GM18907 (cell line): ENCODE data around the gene TLE2.
A peak's percentile ranks its signal among the peaks of the same experiment; 100 is the strongest.

Source experiments
- ATAC-seq: cut with Tn5 transposase; IDR thresholded peaks from one replicate; pipeline ENCODE4 v1.9.1; 2021; ENCODE audit warnings: mild to moderate bottlenecking, moderate library complexity; ENCODE audit not compliant: unreplicated experiment

Gene TLE2

DNA sequence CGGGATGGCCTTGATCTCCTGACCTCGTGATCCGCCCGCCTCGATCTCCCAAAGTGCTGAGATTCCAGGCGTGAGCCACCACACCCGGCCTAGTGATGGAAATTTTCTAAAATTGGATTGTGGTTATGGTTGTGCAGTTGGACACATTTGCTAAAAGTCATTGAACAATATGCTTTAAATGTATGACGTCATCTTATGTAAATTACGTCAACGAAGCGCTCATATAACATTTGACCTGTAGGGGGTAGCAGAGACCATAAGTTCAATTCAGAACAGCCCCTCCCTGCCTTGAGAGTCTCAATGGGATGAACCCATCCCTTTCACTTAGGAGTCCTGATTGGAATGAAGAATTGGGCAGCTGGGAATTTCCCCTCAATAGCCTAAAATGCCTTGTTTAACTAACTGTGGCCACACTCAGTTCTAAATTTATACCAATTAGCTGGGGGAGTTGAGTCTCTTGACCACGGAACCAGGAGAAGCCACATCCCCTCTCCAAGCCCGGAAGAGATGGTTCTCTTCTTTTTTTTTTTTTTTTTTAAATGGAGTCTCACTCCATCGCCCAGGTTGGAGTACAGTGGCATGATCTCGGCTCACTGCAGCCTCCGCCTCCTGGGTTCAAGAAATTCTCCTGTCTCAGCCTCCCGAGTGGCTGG is 66.9 kb downstream of the TLE2 start:
- ATAC-seq = no peak

DNA sequence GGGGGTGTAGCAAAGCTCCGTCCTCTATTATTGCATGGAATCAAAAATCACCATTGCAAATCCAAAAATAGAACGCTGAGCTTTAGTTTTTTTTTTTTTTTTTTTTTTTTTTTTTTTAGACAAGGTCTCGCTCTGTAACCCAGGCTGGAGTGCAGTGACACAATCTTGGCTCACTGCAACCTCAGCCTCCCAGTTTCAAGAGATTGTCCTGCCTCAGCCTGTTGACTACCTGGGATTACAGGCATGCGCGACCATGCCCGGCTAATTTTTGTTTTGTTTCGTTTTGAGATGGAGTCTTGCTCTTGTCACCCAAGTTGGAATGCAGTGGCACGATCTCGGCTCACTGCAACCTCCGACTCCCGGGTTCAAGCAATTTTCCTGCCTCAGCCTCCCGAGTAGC is 69.0 kb downstream of the TLE2 start:
- ATAC-seq = no peak

GRCh38 chr19:2957160-2957559 is 71.9 kb downstream of the TLE2 start:
- ATAC-seq = no peak

DNA sequence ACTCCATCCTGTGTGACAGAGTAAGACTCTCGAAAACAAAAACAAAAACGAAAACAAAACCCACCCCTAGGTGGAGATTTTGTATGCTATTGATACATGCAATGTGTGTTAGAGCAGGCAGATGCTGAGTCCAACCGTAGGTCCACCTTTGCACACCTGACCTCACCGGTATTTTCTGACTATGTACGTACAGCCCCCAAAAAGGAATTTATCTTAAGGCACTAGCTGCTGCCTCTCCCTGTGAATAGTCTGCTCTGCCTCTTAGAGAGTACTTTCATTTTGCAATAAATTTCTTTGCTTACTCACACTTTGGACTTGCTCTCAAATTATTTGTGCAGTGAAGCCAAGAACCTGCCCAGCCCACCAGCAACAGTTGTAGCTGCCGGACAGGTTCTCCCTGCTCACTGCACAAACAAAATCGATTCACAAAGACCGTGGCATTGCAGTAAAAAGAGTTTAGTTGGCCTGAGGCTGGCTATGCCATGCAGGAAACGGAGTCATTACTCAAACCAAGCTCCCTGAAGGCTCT is 76.1 kb downstream of the TLE2 start:
- ATAC-seq = no peak

GRCh38 chr19:2950286-2951124 is 78.6 kb downstream of the TLE2 start:
- ATAC-seq = peak; percentile 95

DNA sequence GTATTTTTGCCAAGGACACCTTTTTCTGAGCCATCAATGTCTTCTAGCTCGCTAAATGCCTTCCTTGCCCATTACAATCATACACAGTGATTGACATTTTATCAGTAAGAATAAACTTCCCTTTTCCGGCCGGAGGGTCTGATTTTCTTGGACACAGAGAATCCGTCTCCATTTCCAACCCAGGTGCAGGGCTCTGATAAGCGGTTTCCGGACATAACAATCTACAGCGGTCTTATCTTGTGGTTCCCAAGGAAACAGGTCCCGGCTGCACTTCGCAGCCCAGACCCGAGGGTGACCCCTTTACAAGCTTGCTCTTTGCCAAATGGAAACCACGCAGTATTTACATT is 79.2 kb downstream of the TLE2 start:
- ATAC-seq = peak; percentile 14
